ENCODE results near the gene PAFAH1B1.

Gene PAFAH1B1

GRCh38 chr17:2705888-2706795 lies 112.7 kb downstream of the PAFAH1B1 start:
- 95% methylated on average over 25 of the region's 25 CpGs for WGBS
- no peaks in the 10 kb centered on the region for H3K9me3 ChIP-seq (ENCODE audit: control insufficient read depth, low read length)

GRCh38 chr17:2706911-2707510 lies 113.6 kb downstream of the PAFAH1B1 start:
- Histone ChIP-seq H3K4me1 (ENCODE audit: control insufficient read depth, insufficient read depth, low read depth, low read length) (peaks cover 70% of the 10 kb centered on the region), H3K36me3 (ENCODE audit: control insufficient read depth in 1 of 2, insufficient read depth in 2 of 2, low read depth in 1 of 2, low read length in 2 of 2) (peaks cover 20 to 32% of the 10 kb centered on the region in 2 experiments), H4K91ac (ENCODE audit: low read length) (peak overlapping the region; percentile 29), H2AK5ac (ENCODE audit: low read length, severe bottlenecking) (no peak overlapping the region), H4K8ac (ENCODE audit: low read length) (no peak overlapping the region), H3K27ac (ENCODE audit: low read length, poor library complexity, severe bottlenecking) (no peak overlapping the region), H2BK12ac (ENCODE audit: low read length in 2 of 2) (no peak overlapping the region), H2BK5ac (ENCODE audit: low read depth, low read length, poor library complexity, severe bottlenecking) (no peak overlapping the region), H3K23ac (ENCODE audit: low read length in 2 of 2) (no peak overlapping the region), H3K4ac (ENCODE audit: low read depth in 1 of 2, low read length in 2 of 2) (no peak overlapping the region), H3K27me3 (ENCODE audit: control insufficient read depth in 1 of 2, insufficient read depth in 1 of 2, low read length in 2 of 2) (no peaks in the 10 kb centered on the region), H3K4me3 (ENCODE audit: insufficient read depth in 1 of 2, low read depth in 1 of 2, low read length in 2 of 2) (no peak overlapping the region), H3K14ac (ENCODE audit: low read length in 2 of 2) (no peak overlapping the region), H2BK120ac (ENCODE audit: low read depth, low read length) (no peak overlapping the region), H3K18ac (ENCODE audit: low read depth in 1 of 2, low read length in 2 of 2) (no peak overlapping the region), H3K79me1 (replicated peaks; ENCODE audit: low read length, poor library complexity, severe bottlenecking) (peaks cover 35% of the 10 kb centered on the region), H3K4me2 (ENCODE audit: low read length, poor library complexity, severe bottlenecking) (no peak overlapping the region), H2BK15ac (ENCODE audit: low read depth, poor library complexity, severe bottlenecking) (no peak overlapping the region), H3K9ac (ENCODE audit: low read length) (no peak overlapping the region), H3K9me3 (ENCODE audit: control insufficient read depth, low read length) (no peaks in the 10 kb centered on the region), H2AFZ (ENCODE audit: low read depth, low read length) (no peak overlapping the region)
- 95% methylated on average over 21 of the region's 21 CpGs for WGBS
- no peak for DNase-seq

More at GRCh38 chr17:2705888-2706795, 112.7 kb downstream of the PAFAH1B1 start:
- peak overlapping the region in 1 of 2 experiments; percentile 22 for H2BK12ac ChIP-seq (ENCODE audit: low read length in 2 of 2)
- H3K79me1 ChIP-seq (replicated peaks; ENCODE audit: low read length, poor library complexity, severe bottlenecking), result peaks cover 35% of the 10 kb centered on the region
- DNase-seq, result no peak
- H3K9ac ChIP-seq (ENCODE audit: low read length), result peak overlapping the region; percentile 45
- no peak overlapping the region for H3K4ac ChIP-seq (ENCODE audit: low read depth in 1 of 2, low read length in 2 of 2)
- H3K4me1 ChIP-seq (ENCODE audit: control insufficient read depth, insufficient read depth, low read depth, low read length), result peaks cover 68% of the 10 kb centered on the region
- no peak overlapping the region for H2AK5ac ChIP-seq (ENCODE audit: low read length, severe bottlenecking)
- no peak overlapping the region for H2AFZ ChIP-seq (ENCODE audit: low read depth, low read length)
- H3K36me3 ChIP-seq (ENCODE audit: control insufficient read depth in 1 of 2, insufficient read depth in 2 of 2, low read depth in 1 of 2, low read length in 2 of 2), result peaks cover 29 to 40% of the 10 kb centered on the region in 2 experiments
- no peak overlapping the region for H2BK5ac ChIP-seq (ENCODE audit: low read depth, low read length, poor library complexity, severe bottlenecking)
- H4K91ac ChIP-seq (ENCODE audit: low read length), result no peak overlapping the region
- no peak overlapping the region for H3K23ac ChIP-seq (ENCODE audit: low read length in 2 of 2)
- H3K18ac ChIP-seq (ENCODE audit: low read depth in 1 of 2, low read length in 2 of 2), result no peak overlapping the region
- H3K27me3 ChIP-seq (ENCODE audit: control insufficient read depth in 1 of 2, insufficient read depth in 1 of 2, low read length in 2 of 2), result no peaks in the 10 kb centered on the region
- no peak overlapping the region for H3K4me2 ChIP-seq (ENCODE audit: low read length, poor library complexity, severe bottlenecking)
- no peak overlapping the region for H3K27ac ChIP-seq (ENCODE audit: low read length, poor library complexity, severe bottlenecking)
- no peak overlapping the region for H3K4me3 ChIP-seq (ENCODE audit: insufficient read depth in 1 of 2, low read depth in 1 of 2, low read length in 2 of 2)
- peak overlapping the region; percentile 9 for H2BK15ac ChIP-seq (ENCODE audit: low read depth, poor library complexity, severe bottlenecking)
- H4K8ac ChIP-seq (ENCODE audit: low read length), result no peak overlapping the region
- no peak overlapping the region for H2BK120ac ChIP-seq (ENCODE audit: low read depth, low read length)
- peak overlapping the region in 1 of 2 experiments; percentile 19 for H3K14ac ChIP-seq (ENCODE audit: low read length in 2 of 2)

GRCh38 chr17:2707721-2708584 lies 114.5 kb downstream of the PAFAH1B1 start:
- H4K8ac ChIP-seq (ENCODE audit: low read length), result peak overlapping the region; percentile 27
- H2BK15ac ChIP-seq (ENCODE audit: low read depth, poor library complexity, severe bottlenecking), result no peak overlapping the region
- peak overlapping the region in 1 of 2 experiments; percentile 24 for H3K4me3 ChIP-seq (ENCODE audit: insufficient read depth in 1 of 2, low read depth in 1 of 2, low read length in 2 of 2)
- H3K9me3 ChIP-seq (ENCODE audit: control insufficient read depth, low read length), result no peaks in the 10 kb centered on the region
- H3K36me3 ChIP-seq (ENCODE audit: control insufficient read depth in 1 of 2, insufficient read depth in 2 of 2, low read depth in 1 of 2, low read length in 2 of 2), result peaks cover 12 to 22% of the 10 kb centered on the region in 2 experiments
- no peak overlapping the region for H3K14ac ChIP-seq (ENCODE audit: low read length in 2 of 2)
- H3K27ac ChIP-seq (ENCODE audit: low read length, poor library complexity, severe bottlenecking), result no peak overlapping the region
- peaks cover 35% of the 10 kb centered on the region for H3K79me1 ChIP-seq (replicated peaks; ENCODE audit: low read length, poor library complexity, severe bottlenecking)
- H3K27me3 ChIP-seq (ENCODE audit: control insufficient read depth in 1 of 2, insufficient read depth in 1 of 2, low read length in 2 of 2), result no peaks in the 10 kb centered on the region
- H2BK12ac ChIP-seq (ENCODE audit: low read length in 2 of 2), result peak overlapping the region in 1 of 2 experiments; percentile 45
- H3K23ac ChIP-seq (ENCODE audit: low read length in 2 of 2), result no peak overlapping the region
- 92% methylated on average over 12 of the region's 13 CpGs for WGBS
- H3K18ac ChIP-seq (ENCODE audit: low read depth in 1 of 2, low read length in 2 of 2), result no peak overlapping the region
- H3K4me2 ChIP-seq (ENCODE audit: low read length, poor library complexity, severe bottlenecking), result no peak overlapping the region
- no peak overlapping the region for H2AK5ac ChIP-seq (ENCODE audit: low read length, severe bottlenecking)
- H3K9ac ChIP-seq (ENCODE audit: low read length), result peak overlapping the region; percentile 57
- no peak overlapping the region for H2BK120ac ChIP-seq (ENCODE audit: low read depth, low read length)
- DNase-seq, result no peak
- H4K91ac ChIP-seq (ENCODE audit: low read length), result peak overlapping the region; percentile 46
- H2BK5ac ChIP-seq (ENCODE audit: low read depth, low read length, poor library complexity, severe bottlenecking), result no peak overlapping the region
- no peak overlapping the region for H2AFZ ChIP-seq (ENCODE audit: low read depth, low read length)
- H3K4me1 ChIP-seq (ENCODE audit: control insufficient read depth, insufficient read depth, low read depth, low read length), result peaks cover 75% of the 10 kb centered on the region
- H3K4ac ChIP-seq (ENCODE audit: low read depth in 1 of 2, low read length in 2 of 2), result no peak overlapping the region

All from mesenchymal stem cell (in vitro differentiated cells and primary cell).